GM21526 (cell line): ENCODE results near the gene MEI4.

Experiments used
- ATAC-seq: cut with Tn5 transposase; IDR thresholded peaks from one replicate; pipeline ENCODE4 v1.9.1; 2021; ENCODE audit warnings: moderate library complexity; ENCODE audit not compliant: unreplicated experiment, low FRiP score

The MEI4 gene

DNA sequence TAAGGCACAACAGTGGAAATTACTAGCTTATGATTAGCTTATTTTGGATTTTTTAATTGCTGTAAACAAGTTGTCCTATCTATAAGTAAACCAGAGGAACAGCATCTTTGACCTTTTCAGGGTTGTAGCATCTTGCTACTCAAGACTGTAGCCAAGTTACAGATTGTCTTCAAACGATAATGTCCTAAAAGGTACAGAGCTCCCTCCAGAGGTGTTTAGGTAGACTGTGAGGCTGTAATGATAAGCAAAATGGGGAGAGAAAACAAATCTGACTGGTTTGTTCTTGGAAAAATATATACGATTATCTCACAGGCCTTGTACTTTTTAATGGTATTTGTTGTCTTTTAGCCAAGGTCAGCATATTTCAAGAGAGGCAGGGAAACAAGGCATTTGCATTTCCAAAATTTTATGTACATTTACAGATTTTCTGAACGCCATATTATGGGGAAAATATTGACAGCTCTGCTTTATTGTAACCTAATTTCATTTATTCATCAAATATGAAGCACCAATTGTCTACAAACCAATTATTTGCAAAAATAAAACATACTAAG lies 273.4 kb downstream of the MEI4 start:
- no peak for ATAC-seq

DNA sequence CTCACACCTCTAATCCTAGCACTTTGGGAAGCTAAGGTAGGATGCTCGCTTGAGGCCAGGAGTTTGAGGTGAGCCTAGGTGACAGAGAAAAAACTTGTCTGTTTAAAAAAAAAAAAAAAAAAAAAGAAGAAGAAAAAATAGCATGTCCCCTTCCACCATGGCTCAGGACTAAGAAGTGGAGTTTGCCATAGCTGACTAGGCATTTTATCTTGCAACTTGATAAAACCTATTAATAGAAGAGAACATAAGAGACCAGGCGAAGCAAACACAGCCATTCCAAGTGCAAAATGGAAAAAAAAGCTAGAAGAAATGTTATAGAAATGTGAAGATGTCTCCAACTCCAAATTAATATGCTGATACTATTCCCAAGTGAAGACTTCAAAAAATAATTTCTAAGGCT lies 277.5 kb downstream of the MEI4 start:
- ATAC-seq, result no peak

DNA sequence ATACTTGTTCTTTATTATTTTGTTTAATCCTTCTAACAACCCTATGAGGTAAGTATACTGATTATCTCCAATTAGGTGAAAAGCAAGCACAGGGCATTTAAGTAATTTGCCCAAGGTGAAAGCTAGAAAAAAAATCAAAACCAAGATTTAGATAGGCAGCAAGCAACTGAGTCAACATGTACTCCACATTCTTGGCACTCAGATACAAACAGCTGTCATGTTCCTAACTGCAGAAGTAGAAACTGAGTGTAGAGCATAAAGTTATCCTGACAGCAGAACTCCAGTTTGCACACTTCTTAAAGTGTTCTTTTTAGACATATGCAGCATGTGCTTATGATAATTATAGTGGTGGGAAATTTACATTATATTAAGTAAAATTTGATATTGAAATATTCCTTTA lies 278.1 kb downstream of the MEI4 start:
- ATAC-seq, result no peak

DNA sequence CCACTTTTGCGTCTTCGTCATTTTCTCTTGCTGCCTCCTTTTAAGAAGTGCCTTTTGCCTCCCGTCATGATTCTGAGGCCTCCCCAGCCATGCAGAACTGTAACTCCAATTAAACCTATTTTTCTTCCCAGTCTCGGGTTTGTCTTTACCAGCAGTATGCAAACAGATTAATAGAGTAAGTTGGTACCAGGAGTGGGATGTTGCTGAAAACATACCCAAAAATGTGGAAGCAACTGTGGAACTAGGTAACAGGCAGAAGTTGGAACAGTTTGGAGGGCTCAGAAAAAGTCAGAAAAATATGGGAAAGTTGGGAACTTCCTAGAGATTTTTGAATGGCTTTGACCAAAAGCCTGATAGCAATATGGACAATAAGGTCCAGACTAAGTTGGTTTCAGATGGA lies 309.2 kb downstream of the MEI4 start:
- ATAC-seq, result no peak

DNA sequence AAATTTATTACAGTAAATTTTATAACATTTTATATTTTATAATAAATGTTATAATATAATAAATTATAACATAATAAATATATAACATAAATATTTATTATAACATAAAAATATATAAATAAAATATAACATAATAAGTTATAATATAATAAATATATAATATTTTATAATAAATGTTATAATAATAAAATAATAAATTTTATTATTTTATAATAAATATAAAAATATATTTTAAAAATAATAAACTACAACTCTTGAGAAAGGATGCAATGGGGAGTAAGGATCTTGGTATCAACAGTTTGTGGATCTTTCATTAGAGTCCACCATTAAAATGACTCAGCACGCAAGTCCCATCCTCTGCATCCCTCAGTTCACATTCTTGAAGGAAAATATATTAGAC lies 312.6 kb downstream of the MEI4 start:
- no peak for ATAC-seq

DNA sequence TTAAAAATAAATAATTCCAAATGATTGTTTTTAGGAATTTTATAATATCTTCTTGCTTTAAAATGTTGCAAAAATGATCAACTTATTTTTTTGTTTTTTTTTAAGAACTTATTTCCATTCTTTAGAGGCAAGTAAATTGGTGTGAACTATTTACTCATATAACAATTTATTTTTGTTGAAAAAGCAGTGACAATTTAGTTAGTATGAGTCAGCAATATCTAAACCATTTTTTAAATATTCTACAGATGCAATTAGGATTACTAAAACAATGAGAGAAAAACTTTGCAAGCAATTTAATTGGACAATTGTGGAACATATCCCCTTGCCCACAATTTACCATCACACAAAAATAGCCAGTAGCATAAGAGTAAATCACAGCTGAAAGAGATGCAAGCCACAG lies 319.5 kb downstream of the MEI4 start:
- ATAC-seq, result no peak
